ENCODE measurements around the gene ANTXR2.

GRCh38 chr4:79869597-79870237 is 203.3 kb downstream of the ANTXR2 start:
- no peak for TF ChIP-seq CTCF (IDR thresholded peaks at IDR 0.05; ENCODE audit: low read length)
- TF ChIP-seq EZH2 (optimal IDR thresholded peaks at IDR 0.05; ENCODE audit: low read depth, low read length) = no peak

Measured in MM.1S (cell line).